Caco-2 (cell line): ENCODE measurements around the gene CCDC3. TPM values are rescaled to one million over a fixed set of nuclear protein-coding genes. Genes with fewer than 3 reads are reported as not detected.

ENCODE experiments used
- BruUV-seq: library from RNA; stranded (reverse); fragments of 400-500 nt; replicated peaks from 2 replicates; lab custom pipeline; 2021; lab: Mats Ljungman, UMichigan
- CTCF ChIA-PET: fragments of 300-600 bp; sonication (Branson Sonifier 250); formaldehyde crosslinking; loops from one replicate; lab custom pipeline; 2022; ENCODE audit warnings: antibody characterized with exemption; lab: Charles Lee
- POLR2A ChIA-PET: fragments of 300-600 bp; sonication (Branson Sonifier 250); formaldehyde crosslinking; loops from one replicate; lab custom pipeline; 2022; ENCODE audit warnings: antibody characterized with exemption; lab: Charles Lee
- DNase-seq, 2 experiments: peaks; one replicate each; pipeline versions ENCODE4 v3.0.0 to v3.0.0-alpha.2; 2020 to 2022
- H3K27me3 ChIP-seq: replicated peaks from 2 replicates; pipeline ENCODE4 v1.6.0; 2011; ENCODE audit warnings: low read length; ENCODE audit not compliant: control insufficient read depth, insufficient read depth
- H3K36me3 ChIP-seq: 2 replicates; pipeline ENCODE4 v1.5.1; 2011; ENCODE audit warnings: low read length; ENCODE audit not compliant: control insufficient read depth, insufficient read depth
- H3K4me1 ChIP-seq: fragments of 250-450 bp; sonication (Bioruptor Pico); 2 replicates; pipeline ENCODE4 v1.5.1; 2020; ENCODE audit warnings: mild to moderate bottlenecking
- H3K4me3 ChIP-seq: 2 replicates; pipeline ENCODE4 v1.5.1; 2011; ENCODE audit warnings: low read depth, mild to moderate bottlenecking, control low read depth, low read length
- H3K9me3 ChIP-seq: fragments of 250-450 bp; sonication (Bioruptor Pico); 2 replicates; pipeline ENCODE4 v1.5.1; 2020; ENCODE audit warnings: mild to moderate bottlenecking, moderate library complexity
- H3K27ac Mint-ChIP-seq: one replicate; pipeline ENCODE4 v1.8.0; 2022; ENCODE audit warnings: mixed read lengths; ENCODE audit not compliant: unreplicated experiment
- H3K27me3 Mint-ChIP-seq: one replicate; pipeline ENCODE4 v1.8.0; 2022; ENCODE audit warnings: mixed read lengths; ENCODE audit not compliant: insufficient read depth, unreplicated experiment
- H3K36me3 Mint-ChIP-seq: one replicate; pipeline ENCODE4 v1.8.0; 2022; ENCODE audit warnings: mild to moderate bottlenecking, mixed read lengths; ENCODE audit not compliant: insufficient read depth, unreplicated experiment
- H3K4me1 Mint-ChIP-seq: one replicate; pipeline ENCODE4 v1.8.0; 2022; ENCODE audit warnings: low read depth, mixed read lengths; ENCODE audit not compliant: unreplicated experiment
- H3K4me3 Mint-ChIP-seq: one replicate; pipeline ENCODE4 v1.8.0; 2022; ENCODE audit warnings: mild to moderate bottlenecking, moderate library complexity, mixed read lengths; ENCODE audit not compliant: unreplicated experiment
- H3K9me3 Mint-ChIP-seq: one replicate; pipeline ENCODE4 v1.8.0; 2022; ENCODE audit warnings: mixed read lengths; ENCODE audit not compliant: unreplicated experiment
- intact Hi-C: fragments of 100-400 bp; cut with micrococcal nuclease; formaldehyde crosslinking; loops from one replicate; pipeline ENCODE4 v1.10.0; 2022; ENCODE audit not compliant: unreplicated experiment
- total RNA-seq: library from RNA; stranded (reverse); gene quantifications from 2 replicates; pipeline ENCODE4 v1.2.3, GENCODE V29; 2022
- TF ChIP-seq, protein P1 (sequence below), 2 experiments: fragments of 200-600 bp in 1 of 2; IDR thresholded peaks; 1 replicate in 1 of 2; 2 replicates in 1 of 2; pipeline versions ENCODE4 v1.5.1 to v1.8.0; 2011 to 2022; ENCODE audit warnings: antibody characterized with exemption in 1 of 2, control low read depth in 1 of 2, inconsistent platforms in 1 of 2, low read depth in 1 of 2, low read length in 1 of 2, mild to moderate bottlenecking in 1 of 2, moderate library complexity in 1 of 2; ENCODE audit not compliant: insufficient read depth in 1 of 2, severe bottlenecking in 1 of 2, unreplicated experiment in 1 of 2

The CCDC3 gene
- total RNA-seq, 1 experiment from 2014 or later = 3.2 TPM

DNA sequence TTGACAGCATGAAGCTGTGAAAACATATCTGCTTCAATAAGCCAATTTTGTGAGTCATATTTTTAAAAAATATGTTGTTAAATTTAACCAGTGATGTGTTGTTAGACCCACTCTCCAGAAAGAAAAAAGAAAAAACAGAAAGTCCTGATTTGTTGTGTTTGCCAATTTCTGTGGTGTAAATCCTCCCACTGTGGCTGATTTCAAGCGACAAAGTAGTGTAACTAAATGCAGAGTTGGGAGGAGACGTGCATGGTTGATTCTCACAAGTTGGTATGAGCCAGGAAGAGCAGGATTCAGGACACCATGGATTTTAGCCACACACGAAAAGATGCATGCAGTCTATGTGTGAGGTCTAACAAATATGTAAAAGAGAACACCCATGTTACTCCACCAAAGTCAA, 139.1 kb downstream of the CCDC3 start:
- no peaks in the 10 kb centered on the region for H3K4me1 ChIP-seq
- no peak overlapping the region for H3K4me3 Mint-ChIP-seq
- intact Hi-C loops = no loop called here
- H3K9me3 ChIP-seq = peaks cover 3% of the 10 kb centered on the region; the same call in 1 of the 2 replicates
- ChIA-PET POLR2A (no interaction called here), CTCF (no interaction called here)
- no peak for DNase-seq
- H3K27ac Mint-ChIP-seq = no peak overlapping the region
- peaks cover 17% of the 10 kb centered on the region for H3K27me3 Mint-ChIP-seq
- no peaks in the 10 kb centered on the region for H3K36me3 Mint-ChIP-seq
- no peaks in the 10 kb centered on the region for H3K4me1 Mint-ChIP-seq
- no peaks in the 10 kb centered on the region for H3K9me3 Mint-ChIP-seq
- no peaks in the 10 kb centered on the region for H3K36me3 ChIP-seq
- no peaks in the 10 kb centered on the region for H3K27me3 ChIP-seq
- TF ChIP-seq, protein P1, sequence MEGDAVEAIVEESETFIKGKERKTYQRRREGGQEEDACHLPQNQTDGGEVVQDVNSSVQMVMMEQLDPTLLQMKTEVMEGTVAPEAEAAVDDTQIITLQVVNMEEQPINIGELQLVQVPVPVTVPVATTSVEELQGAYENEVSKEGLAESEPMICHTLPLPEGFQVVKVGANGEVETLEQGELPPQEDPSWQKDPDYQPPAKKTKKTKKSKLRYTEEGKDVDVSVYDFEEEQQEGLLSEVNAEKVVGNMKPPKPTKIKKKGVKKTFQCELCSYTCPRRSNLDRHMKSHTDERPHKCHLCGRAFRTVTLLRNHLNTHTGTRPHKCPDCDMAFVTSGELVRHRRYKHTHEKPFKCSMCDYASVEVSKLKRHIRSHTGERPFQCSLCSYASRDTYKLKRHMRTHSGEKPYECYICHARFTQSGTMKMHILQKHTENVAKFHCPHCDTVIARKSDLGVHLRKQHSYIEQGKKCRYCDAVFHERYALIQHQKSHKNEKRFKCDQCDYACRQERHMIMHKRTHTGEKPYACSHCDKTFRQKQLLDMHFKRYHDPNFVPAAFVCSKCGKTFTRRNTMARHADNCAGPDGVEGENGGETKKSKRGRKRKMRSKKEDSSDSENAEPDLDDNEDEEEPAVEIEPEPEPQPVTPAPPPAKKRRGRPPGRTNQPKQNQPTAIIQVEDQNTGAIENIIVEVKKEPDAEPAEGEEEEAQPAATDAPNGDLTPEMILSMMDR (IDR thresholded peaks at IDR 0.05; ENCODE audit: insufficient read depth in 1 of 2, low read depth in 1 of 2, low read length in 1 of 2, severe bottlenecking in 1 of 2, unreplicated experiment in 1 of 2) = no peak
- BruUV-seq = no TSS peak
- no peak overlapping the region for H3K4me3 ChIP-seq

DNA sequence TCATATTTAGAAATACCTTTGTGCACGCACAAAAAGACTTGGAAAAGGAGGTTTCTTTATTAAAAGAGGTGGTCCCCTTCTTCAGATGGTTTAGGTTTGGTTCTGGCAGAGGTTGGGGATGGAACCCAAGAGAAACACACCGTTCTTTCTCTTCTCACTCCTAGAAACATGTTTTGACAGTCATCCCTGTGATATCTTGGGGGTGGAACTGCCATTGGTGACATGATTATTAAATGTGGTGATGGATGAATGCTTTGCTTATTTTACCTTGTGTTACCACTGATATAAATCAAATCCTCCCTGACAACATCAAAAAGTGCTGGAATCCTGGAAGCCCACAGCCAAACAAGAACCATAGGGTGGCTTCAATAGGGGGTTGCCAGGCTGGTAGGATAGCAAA, 146.5 kb downstream of the CCDC3 start:
- peaks cover 3% of the 10 kb centered on the region; the same call in 1 of the 2 replicates for H3K9me3 ChIP-seq
- no peak overlapping the region for H3K4me3 Mint-ChIP-seq
- DNase-seq = no peak
- H3K9me3 Mint-ChIP-seq = no peaks in the 10 kb centered on the region
- POLR2A ChIA-PET = no interaction called here
- H3K27me3 ChIP-seq = no peaks in the 10 kb centered on the region
- H3K4me1 Mint-ChIP-seq = no peaks in the 10 kb centered on the region
- H3K27ac Mint-ChIP-seq = no peak overlapping the region
- no peaks in the 10 kb centered on the region for H3K36me3 Mint-ChIP-seq
- no TSS peak for BruUV-seq
- no peak overlapping the region for H3K4me3 ChIP-seq
- TF ChIP-seq, protein P1 (IDR thresholded peaks at IDR 0.05; ENCODE audit: insufficient read depth in 1 of 2, low read depth in 1 of 2, low read length in 1 of 2, severe bottlenecking in 1 of 2, unreplicated experiment in 1 of 2) = no peak
- CTCF ChIA-PET = no interaction called here
- no peaks in the 10 kb centered on the region for H3K4me1 ChIP-seq
- intact Hi-C loops = no loop called here
- H3K36me3 ChIP-seq = no peaks in the 10 kb centered on the region
- H3K27me3 Mint-ChIP-seq = peaks cover 18% of the 10 kb centered on the region

DNA sequence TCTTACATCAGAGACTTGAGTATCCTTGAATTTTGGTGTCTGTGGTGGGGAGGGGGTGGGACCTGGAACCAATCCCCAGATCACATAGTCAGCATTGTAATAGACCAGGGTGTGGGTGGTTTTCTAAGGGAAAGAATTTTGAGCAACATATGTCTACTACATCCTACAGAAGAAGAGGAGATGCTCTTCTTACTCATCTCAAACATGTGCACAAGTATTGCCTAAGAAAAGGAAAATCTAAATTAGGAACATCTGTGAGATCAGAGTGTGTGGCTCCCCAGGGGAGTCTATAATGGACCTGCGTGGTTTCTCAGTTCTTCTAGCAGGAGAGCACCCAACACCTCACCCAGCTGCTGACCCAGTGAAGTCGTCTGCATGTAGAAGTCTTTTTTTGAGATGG, 148.8 kb downstream of the CCDC3 start:
- ChIA-PET POLR2A (no interaction called here), CTCF (no interaction called here)
- Histone ChIP-seq H3K4me1 (no peaks in the 10 kb centered on the region), H3K4me3 (no peak overlapping the region), H3K36me3 (no peaks in the 10 kb centered on the region), H3K27me3 (no peaks in the 10 kb centered on the region), H3K9me3 (no peaks in the 10 kb centered on the region)
- Mint-ChIP-seq H3K27me3 (peaks cover 3% of the 10 kb centered on the region), H3K4me1 (no peaks in the 10 kb centered on the region), H3K9me3 (no peaks in the 10 kb centered on the region), H3K36me3 (no peaks in the 10 kb centered on the region), H3K4me3 (no peak overlapping the region), H3K27ac (no peak overlapping the region)
- intact Hi-C loops = no loop called here
- no TSS peak for BruUV-seq
- no peak for DNase-seq
- TF ChIP-seq, protein P1 (IDR thresholded peaks at IDR 0.05; ENCODE audit: insufficient read depth in 1 of 2, low read depth in 1 of 2, low read length in 1 of 2, severe bottlenecking in 1 of 2, unreplicated experiment in 1 of 2) = no peak
